ENCODE results near the gene ZNF346.

Gene ZNF346

GRCh38 chr5:177067503-177067902 is 45.0 kb downstream of the ZNF346 start:
- DNase-seq (ENCODE audit: low read depth), result no peak

GRCh38 chr5:177070536-177071191 is 48.2 kb downstream of the ZNF346 start:
- no peak for DNase-seq (ENCODE audit: low read depth)

DNA sequence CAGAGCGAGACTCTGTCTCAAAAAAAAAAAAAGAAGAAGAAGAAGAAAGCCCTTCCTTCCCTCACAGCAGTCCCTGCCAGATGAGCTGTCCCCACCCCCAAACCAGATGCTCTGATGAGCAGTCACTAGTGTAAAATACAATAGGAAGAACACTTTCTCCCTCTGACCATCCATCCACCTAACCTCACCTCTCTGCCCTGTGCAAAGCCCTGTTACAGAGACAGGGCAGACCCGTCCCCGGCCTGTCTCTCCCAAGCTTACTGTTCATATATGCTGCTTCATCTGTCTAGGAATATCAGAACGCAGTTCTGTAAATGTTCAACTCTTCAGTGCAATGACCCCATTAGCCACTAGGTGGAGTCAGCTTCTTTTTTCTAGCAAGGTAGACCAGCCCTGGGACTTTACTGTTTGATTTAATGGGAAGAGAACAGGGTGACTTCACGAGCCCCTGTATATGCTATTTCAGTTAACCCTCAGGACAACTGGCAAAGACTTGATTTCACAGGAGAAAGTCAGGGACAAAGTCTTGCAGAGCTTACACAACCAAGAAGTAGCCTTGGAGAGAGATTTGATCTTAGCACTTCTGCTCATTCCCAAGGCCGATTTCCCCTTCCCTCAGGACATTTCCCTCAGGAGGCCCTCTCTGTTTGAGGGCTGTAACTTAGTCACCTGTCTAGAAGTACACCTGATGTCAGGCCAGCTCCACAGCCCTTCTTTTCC is 49.3 kb downstream of the ZNF346 start:
- peak; percentile 55 for DNase-seq (ENCODE audit: low read depth)

DNA sequence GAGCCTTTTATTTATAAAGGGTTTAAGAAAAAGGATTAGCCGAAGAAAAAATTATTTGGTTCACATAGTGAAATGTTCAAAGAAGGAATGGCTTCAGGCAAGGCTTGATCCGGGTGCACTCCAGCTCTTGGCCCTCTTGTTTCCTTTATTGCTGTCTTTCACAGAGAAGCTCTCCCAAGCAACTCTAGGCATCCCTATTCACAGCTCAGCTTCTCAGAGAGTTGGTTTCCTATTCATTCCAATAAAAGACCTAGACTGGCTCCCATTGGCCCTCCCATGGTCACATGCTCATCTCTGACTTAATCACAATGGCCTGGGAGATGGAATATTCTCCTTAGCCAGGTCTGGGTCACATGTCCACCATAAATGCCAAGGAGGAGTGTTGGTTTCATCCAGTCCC is 54.8 kb downstream of the ZNF346 start:
- DNase-seq (ENCODE audit: low read depth), result no peak

DNA sequence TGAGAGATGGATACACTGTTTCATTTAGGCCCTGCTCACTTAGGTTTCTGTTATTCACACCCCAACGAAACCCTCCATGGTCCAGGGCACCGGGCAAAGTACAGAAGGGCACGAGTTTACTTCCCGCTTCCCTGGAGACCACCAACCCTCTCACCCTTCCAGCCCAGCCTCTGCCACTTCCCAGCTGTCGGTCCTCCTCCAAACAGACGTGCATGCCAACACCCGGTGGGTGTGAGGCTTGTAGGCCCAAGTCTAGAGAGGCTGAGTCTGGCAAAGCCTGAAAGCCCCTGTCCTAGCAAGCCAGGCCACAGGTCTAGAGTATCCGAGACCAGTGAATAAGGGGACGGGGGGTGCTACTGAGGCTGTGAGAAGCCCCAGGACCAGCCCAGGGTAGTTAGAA is 57.1 kb downstream of the ZNF346 start:
- DNase-seq (ENCODE audit: low read depth), result no peak

- no peak for DNase-seq (ENCODE audit: low read depth)
Measured at GRCh38 chr5:177080265-177080664, 57.8 kb downstream of the ZNF346 start.

DNA sequence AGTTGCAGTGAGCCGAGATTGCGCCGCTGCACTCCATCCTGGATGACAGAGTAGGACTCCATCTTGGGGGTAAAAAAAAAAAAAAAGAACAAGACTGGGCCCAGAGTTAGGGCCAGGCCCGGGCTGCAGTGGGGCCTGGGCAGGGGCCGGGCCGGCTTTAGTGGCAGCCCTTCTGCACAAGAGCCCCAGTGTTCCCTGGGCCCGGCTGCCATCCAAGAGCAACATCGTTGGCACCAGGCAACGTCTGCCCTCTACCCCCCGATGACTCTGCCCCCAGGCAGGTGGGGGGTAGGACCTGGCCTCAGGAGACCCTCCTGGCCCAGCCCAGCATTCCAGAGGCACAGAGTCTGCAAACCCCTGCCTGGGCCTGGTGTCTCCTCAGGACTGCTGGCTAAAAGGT is 59.4 kb downstream of the ZNF346 start:
- no peak for DNase-seq (ENCODE audit: low read depth)

- DNase-seq (ENCODE audit: low read depth), result no peak
Measured at GRCh38 chr5:177083357-177083756, 60.9 kb downstream of the ZNF346 start.

DNA sequence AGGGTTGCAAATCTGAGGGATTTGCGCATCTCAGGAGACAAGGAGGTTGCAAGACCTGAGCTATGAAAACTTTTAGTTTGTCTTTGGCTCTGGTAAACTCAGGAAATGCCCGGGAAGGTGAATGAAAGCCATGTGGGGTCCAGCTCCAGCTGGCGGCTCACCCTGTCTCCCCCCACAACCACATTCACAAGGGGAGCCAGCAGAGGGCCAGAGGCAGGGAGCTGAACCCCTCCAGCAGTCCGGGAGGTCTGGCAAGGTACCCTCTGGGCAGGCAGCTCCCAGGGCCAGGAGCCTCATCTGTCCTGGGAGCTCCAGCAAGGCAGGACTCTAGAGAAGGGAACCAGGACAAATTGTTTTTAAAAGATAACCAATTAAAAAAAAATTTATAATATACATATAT is 61.7 kb downstream of the ZNF346 start:
- no peak for DNase-seq (ENCODE audit: low read depth)

DNA sequence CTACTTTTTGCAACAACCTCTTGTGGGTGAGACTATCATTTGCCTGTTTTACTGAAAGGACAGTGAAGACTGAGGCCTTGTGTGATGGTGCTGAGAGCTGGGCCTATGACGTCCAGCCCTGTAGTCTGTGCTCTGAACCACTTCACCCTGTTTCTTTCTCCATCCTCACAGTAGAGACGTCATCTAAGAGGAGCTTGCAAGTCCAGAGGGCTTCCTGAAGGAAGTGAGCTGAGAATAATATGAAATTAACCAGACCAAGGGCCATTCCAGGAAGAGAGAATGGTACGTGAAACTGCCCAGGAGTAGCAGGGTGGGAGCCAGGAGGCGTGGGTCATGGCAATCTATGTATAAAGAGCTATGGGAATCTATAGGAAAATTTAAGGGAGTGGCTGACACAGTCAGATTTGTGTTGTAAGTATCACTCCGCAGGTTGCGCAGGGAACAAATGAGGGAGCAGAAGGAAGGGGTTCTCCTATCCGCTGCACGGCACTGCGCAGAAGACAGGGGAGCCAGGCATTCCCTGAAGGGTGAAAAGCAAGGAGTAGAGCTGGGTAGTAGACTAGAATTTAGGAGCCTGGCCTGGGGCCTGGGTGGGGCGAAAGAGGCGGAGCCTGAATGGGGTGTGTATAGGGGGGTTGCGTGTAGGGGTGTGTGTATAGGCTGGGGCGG is 63.6 kb downstream of the ZNF346 start:
- DNase-seq (ENCODE audit: low read depth), result no peak

DNA sequence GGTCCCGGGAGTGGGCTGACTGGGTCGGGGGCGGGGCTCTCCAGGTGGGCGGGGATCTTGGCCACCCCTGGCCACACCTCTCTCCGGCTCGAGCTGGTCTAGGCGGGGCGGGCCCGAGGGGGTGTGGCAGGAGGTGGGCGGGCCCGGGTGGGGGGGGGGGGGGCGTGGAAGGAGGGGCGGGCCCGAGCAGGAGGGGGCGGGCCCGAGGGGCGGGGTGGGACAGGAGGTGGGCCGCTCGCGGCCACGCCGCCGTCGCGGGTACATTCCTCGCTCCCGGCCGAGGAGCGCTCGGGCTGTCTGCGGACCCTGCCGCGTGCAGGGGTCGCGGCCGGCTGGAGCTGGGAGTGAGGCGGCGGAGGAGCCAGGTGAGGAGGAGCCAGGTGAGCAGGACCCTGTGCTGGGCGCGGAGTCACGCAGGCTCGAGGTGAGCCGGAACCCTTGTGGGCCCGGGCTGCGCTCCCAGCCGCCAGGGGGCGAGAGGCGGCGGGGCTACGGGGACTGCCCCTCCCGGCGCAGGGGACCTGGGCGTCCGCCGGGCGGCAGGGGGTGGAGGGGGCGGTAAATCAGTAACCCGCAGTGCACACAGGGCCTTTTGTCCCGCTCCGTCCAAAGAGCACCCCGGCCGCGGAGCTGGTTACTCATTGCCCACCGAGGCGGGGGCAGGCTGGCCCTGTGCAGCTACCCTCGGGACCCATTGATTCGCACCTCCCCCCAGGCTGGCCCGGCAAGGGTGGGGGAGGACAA is 64.3 kb downstream of the ZNF346 start, which contains the start of gene FGFR4:
FGFR4 (plus strand) TSS at position 262 of the 744 bp plus-strand sequence. CDS start 2,688 bp downstream, outside the sequence.
- DNase-seq (ENCODE audit: low read depth), result peak; percentile 39

DNA sequence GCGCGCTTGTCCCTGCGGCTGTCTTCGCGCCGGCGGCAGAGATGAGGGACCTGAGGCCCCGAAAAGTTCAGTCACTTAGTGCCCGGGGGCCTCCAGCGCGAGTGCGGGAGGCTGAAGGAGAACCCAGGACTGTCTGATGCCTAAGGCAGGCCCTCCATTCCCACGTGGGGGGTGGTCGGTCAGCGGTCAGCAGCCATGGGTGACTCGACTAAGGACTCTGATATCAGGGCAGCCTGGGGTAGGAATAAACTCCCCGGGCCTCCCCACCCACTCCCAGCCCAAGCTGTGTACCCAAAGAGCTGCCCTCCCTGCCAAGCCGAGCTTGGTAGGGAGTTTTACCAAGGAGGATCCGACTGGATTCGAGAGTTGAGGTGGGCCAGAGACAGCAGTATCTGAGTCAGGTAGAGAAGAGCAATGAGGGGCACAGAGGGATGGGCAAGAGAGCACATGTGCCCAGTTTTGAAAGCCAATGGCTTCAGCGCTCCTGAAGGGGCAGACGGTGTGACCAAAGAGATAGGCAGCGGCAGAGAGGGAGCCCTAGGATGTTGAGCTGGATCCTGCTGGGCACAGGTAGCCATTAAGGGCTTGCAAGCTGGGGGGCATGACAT is 65.0 kb downstream of the ZNF346 start:
- DNase-seq (ENCODE audit: low read depth), result no peak

- DNase-seq (ENCODE audit: low read depth), result no peak
Measured at GRCh38 chr5:177089127-177089526, 66.6 kb downstream of the ZNF346 start.

- no peak for DNase-seq (ENCODE audit: low read depth)
Measured at GRCh38 chr5:177089825-177090641, 67.5 kb downstream of the ZNF346 start.

- DNase-seq (ENCODE audit: low read depth), result no peak
Measured at GRCh38 chr5:177090813-177091212, 68.3 kb downstream of the ZNF346 start.

DNA sequence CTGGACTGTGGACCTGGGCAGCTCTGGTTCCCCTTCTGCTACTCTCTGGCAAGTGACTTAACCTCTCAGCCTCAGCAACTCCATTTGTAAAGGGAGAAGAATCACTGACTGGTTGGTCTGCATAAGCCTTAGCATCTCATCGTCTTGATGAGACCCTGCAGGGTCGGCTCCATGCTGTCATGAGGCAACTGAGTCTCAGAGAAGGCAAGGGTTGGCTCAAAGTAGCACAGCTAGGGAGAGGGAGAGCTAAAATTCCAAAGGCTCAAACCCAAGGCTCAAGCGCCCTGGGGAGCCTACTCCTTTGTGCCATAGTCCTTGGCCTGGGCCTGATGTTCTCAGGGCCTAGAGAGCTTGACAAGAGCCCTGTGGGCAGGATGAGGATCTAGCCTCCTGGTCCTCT is 68.7 kb downstream of the ZNF346 start:
- no peak for DNase-seq (ENCODE audit: low read depth)

DNA sequence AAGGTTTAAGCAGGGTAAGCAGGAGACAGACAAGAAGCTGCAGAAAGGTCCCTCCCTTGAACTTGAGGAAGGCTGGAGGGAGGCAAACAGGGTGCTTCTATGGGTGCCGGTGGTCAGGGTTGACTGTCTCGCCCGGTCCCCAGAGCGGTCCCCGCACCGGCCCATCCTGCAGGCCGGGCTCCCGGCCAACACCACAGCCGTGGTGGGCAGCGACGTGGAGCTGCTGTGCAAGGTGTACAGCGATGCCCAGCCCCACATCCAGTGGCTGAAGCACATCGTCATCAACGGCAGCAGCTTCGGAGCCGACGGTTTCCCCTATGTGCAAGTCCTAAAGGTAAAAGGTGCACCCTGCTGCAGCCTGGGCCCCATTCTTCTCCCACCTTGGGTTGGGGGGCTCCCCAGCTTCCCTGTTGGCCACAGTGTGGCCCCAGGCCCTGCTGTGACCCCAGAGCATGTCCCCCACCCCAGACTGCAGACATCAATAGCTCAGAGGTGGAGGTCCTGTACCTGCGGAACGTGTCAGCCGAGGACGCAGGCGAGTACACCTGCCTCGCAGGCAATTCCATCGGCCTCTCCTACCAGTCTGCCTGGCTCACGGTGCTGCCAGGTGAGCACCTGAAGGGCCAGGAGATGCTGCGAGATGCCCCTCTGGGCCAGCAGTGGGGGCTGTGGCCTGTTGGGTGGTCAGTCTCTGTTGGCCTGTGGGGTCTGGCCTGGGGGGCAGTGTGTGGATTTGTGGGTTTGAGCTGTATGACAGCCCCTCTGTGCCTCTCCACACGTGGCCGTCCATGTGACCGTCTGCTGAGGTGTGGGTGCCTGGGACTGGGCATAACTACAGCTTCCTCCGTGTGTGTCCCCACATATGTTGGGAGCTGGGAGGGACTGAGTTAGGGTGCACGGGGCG is 69.9 kb downstream of the ZNF346 start:
- no peak for DNase-seq (ENCODE audit: low read depth)

DNA sequence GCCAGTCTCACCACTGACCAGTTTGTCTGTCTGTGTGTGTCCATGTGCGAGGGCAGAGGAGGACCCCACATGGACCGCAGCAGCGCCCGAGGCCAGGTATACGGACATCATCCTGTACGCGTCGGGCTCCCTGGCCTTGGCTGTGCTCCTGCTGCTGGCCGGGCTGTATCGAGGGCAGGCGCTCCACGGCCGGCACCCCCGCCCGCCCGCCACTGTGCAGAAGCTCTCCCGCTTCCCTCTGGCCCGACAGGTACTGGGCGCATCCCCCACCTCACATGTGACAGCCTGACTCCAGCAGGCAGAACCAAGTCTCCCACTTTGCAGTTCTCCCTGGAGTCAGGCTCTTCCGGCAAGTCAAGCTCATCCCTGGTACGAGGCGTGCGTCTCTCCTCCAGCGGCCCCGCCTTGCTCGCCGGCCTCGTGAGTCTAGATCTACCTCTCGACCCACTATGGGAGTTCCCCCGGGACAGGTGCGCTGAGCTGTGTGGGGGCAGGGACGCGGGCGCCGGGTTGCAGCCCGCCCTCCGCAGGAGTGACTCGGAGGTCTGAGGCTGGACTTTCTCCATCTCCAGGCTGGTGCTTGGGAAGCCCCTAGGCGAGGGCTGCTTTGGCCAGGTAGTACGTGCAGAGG is 70.7 kb downstream of the ZNF346 start:
- DNase-seq (ENCODE audit: low read depth), result no peak

GRCh38 chr5:177093803-177094202 is 71.3 kb downstream of the ZNF346 start:
- no peak for DNase-seq (ENCODE audit: low read depth)

Data from activated gamma-delta T cell treated with anti-CD3 and anti-CD28 coated beads, Interleukin-2, amount 50 U/mL, for 16 hours (primary cell).